ENCODE measurements around the gene OR56A3.

The OR56A3 gene

DNA sequence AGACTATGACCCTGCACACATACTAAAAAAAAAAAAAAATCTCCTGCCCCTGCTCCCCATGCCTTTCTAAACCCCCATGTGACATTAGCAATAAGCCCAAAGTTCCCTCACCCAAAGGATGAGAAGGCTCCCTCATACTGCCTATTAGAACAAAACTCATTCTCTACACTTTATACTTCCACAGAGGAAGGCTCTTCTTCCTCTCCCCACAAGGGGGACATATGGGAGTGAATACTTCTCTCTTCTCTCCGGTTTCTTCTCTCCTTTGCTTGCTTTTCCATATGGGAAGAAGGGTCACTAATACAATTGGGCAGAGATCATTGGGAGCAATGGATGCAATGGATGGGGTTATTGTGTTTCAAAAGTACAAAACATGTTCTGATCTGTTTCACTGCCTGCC is 41.4 kb downstream of the OR56A3 start:
- DNase-seq: no peak

DNA sequence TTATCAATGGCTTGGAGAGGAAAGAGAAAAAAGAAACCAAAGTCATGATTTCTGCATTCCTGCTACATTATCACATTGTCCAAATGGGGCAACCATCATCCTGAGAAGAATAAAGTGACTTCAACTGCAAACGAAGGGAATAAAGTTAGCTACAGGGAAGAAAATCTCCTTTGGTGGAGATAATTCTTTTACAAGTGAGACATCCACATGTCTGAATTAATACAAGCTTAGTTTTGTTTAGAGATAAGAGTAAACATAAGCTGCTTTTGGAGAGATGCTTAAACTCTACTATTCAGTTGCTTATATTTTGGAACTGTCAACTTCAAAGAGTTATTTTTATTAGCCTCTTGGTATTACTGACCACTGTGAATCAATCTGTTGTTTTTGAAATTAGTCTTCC is 44.8 kb downstream of the OR56A3 start, which contains the start of gene OR52L1:
Gene OR52L1 (minus strand): TSS at position 101 of the 400 bp plus-strand sequence. CDS start 55 bp downstream, at position 46.
- DNase-seq: no peak

DNA sequence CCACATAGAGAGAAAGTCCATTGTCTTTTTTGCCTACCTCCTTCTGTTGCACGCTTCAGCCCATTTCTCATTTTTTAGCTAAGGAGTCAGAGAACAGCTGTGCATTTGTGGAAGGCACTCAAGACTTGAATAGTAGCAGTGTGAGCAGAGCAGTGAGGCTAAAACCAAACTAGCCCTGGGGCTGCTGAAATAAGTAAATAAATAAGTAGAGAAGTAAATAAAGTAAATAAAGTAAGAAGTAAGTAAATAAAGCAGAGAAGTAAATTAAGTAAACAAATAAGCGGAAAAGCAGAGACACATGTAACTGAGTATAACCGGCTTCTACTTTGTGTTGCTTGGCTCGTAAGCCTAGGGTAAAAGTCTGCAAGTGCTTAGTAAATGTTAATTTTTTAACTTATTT is 47.2 kb downstream of the OR56A3 start:
- DNase-seq: no peak

DNA sequence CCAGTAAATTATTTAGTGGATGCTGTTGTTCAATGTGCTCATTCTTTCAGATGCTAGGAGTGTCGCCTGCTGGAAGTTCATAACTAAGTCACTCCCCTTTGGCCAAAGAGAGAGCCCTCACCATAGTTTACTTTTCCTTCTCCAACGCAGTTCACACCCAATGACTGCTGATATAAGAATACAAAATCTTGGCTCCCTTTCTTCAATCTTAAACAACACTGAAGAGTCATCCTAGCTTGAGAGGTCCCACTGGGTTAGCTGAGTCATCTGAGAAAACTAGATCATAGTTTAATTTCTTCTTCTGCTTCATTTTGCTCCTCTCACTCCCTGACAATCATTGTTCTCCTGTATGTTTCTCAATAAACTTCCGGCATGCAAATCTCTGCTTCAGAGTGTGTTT is 50.1 kb downstream of the OR56A3 start:
- DNase-seq: no peak

DNA sequence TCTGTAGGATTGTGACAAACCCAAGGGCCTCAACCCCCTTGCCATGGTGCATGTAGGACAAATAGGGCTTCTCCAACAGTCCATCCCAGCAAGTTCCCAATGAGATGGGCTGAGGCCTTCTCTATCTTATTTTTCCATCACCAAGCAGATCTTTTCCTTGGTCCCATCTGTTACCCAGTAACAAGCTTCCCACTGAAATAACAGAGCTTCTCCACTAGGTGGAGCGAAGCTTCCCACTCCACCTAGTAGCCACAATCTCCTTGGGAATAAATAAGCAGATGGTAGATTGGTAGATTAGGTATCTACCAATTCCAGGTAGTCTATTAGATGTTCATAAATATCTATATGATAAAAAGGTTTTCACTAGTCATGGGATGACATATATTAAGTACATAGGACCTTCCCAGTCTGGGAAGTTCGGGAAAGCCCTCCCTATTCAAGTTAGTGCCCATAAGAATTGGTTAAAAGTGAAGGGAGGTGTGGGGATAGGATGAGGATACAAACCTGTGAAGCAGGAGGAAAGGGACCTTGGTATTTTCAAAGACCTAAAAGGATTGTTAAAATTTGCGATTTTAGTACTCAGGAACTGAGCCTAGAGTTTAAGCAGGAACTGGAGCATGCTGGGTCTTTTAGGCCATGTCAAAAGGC is 50.7 kb downstream of the OR56A3 start:
- DNase-seq: no peak

DNA sequence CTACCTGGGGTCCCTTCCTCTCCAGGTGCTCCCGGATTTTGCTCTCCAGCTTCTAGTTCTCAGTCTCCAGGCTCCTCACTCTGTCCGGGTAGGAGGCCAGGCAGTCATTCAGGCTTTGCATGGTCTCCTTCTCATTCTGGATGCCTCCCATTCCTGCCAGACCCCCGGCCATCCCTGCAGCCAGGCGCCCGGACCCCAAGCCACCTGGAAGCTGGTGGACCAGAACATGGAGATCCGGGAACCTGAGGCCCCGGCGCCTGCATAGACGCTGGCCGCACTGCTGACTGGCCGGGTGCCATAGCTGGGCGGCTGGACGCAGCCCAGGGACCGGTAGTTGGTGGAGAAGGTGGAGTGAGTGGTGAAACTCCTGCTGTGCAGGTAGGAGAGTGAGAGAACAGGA is 52.7 kb downstream of the OR56A3 start:
- DNase-seq: no peak

Data from NCI-H1105 (cell line).